Activated CD4-positive, alpha-beta T cell treated with anti-CD3 and anti-CD28 coated beads, Interleukin-2, amount 10 ng/mL, durations not matched to agents 24 days and 14 days (primary cell): Measurements from ENCODE around the gene ZNF385A. TPM values are rescaled to one million over a fixed set of nuclear protein-coding genes. Genes with fewer than 3 reads are reported as not detected.

Experiments
- total RNA-seq: library from RNA; stranded (reverse); gene quantifications from 2 replicates; pipeline ENCODE4 v1.2.3, GENCODE V29; 2022

Gene ZNF385A
- total RNA-seq, 1 donor from 2014 or later = 0.84 TPM

Other genes with a start within 250 kb of the ZNF385A start
- 28.2 and 28.8 TPM in 2 replicates for gene SMUG1, start 195.7 kb downstream of the ZNF385A start, total RNA-seq
- 108 and 113 TPM in 2 replicates for gene CBX5, start 104.6 kb downstream of the ZNF385A start, total RNA-seq
- gene HNRNPA1, start 104.0 kb downstream of the ZNF385A start, total RNA-seq = 1,861 and 1,892 TPM in 2 replicates
- gene NFE2, start 83.7 kb downstream of the ZNF385A start, total RNA-seq = not detected in 2 replicates
- 116 and 121 TPM in 2 replicates for gene COPZ1, start 59.6 kb downstream of the ZNF385A start, total RNA-seq
- gene GPR84, start 20.2 kb downstream of the ZNF385A start, total RNA-seq = 1.5 TPM in 2 replicates
- gene ITGA5, start 34.5 kb upstream of the ZNF385A start, total RNA-seq = 43.9 and 48.0 TPM in 2 replicates
- gene GTSF1, start 88.9 kb upstream of the ZNF385A start, total RNA-seq = 4.8 and 5.5 TPM in 2 replicates
- gene NCKAP1L, start 113.0 kb upstream of the ZNF385A start, total RNA-seq = 98.0 and 99.5 TPM in 2 replicates
- 23.6 and 26.3 TPM in 2 replicates for gene PDE1B, start 164.9 kb upstream of the ZNF385A start, total RNA-seq
- not detected in 2 replicates for gene PPP1R1A, start 203.9 kb upstream of the ZNF385A start, total RNA-seq